GM18873 (cell line): ENCODE data around the gene MED27.

ENCODE experiments used
- ATAC-seq: cut with Tn5 transposase; IDR thresholded peaks from one replicate; pipeline ENCODE4 v1.9.1; 2021; ENCODE audit warnings: mild to moderate bottlenecking, moderate library complexity, moderate number of reproducible peaks; ENCODE audit not compliant: unreplicated experiment, low FRiP score

The MED27 gene

GRCh38 chr9:131841765-131842318, 237.8 kb downstream of the MED27 start:
- no peak for ATAC-seq

DNA sequence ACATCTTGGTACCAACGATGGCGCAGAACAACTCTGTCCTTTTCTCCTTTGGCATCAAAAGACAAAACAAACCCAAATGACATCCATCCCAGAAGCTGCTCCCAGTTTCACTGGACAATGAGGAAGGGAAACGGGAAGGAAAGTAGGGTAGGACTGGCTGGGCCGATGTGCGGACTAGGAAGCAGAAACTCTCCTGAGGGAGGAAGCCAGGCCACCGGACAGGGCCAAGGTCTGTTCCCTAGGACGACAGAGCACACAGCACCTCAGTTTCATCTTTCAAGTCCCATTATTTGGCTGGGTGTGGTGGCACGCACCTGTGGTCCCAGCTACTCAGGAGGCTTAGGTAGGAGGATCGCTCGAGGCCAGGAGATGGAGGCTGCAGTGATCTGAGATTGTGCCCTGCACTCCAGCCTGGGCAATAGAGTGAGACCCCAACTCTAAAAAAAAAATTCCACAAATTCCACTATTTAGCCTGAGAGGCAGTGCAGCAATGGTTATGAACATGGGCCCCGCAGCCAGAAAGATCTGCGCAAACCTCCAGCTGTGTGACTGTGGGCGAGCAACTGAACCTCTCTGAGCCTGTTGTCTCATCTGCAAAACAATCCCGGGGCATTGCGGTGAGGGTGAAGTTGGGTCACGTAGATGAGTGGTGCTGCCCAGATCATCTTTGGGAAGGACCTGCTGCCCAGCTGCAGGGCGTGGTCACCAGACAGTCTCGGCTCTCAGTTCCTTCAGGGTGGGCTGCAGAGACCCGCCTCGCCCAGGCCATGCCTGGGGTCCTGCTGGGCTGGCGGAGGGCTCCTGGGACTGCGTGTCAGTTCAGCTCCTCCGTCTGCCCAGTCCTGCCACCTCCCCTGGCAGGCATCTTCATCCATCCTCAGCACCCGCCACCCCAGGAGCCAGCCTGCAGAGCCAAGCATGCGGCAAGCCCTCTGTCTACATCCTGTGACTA, 238.6 kb downstream of the MED27 start:
- no peak for ATAC-seq

GRCh38 chr9:131840220-131840619, 239.4 kb downstream of the MED27 start:
- no peak for ATAC-seq

- ATAC-seq, result no peak
These were observed 240.2 kb downstream of the MED27 start for GRCh38 chr9:131839281-131840084.

GRCh38 chr9:131838530-131839280, 241.0 kb downstream of the MED27 start:
- ATAC-seq, result no peak

- no peak for ATAC-seq
These were observed 241.8 kb downstream of the MED27 start for GRCh38 chr9:131837836-131838235.

DNA sequence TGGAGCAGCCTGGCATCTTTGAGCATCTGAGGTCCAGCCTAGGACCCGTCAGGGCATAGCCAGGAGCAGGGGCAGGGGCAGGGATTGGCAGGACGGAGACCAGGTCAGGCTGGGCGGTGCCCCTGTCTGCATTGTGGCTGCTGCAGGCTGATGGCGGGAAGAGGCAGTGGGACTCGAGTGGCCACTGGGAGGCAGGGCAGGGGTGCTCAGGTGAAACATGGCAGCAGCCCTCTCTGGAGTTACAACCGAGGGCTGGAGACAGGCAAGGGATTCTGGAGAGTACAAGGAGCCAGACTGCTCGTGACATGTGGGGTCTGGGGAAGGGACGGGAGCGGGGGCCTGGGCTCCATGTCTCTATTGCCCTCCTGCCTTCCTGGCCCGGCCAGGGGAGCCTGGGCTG, 242.4 kb downstream of the MED27 start:
- no peak for ATAC-seq

DNA sequence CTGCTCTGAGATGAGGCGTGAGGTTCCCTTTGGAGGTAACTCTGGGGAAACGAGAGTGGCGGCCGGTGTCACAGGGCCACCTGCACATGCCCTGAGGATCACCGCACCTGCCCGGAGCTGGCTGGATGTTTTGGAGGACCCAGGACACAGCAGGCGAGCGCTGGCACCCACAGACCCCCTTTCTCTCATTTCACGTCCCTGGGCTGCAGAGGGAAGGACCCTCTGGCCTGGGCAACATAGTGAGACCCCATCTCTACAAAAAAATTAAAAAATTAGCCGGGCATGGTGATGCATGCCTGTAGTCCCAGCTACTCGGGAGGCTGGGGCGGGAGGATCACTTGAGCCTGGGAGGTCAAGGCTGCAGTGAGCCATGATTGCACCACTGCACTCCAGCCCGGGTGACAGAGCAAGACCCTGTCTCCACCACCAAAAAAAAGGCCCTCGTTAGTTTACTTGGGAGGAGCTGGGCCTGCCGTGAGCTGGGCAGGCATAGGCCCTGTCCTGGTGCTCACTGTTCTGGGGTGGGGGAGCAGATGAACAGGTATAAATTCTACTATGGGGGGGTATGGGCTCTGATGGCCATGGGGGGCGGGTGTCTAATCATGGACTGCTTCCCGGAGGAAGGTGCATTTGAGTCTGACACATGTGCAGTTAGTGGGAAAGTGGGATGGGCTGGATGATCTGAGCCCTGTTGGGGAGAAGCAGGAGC, 242.9 kb downstream of the MED27 start:
- no peak for ATAC-seq

DNA sequence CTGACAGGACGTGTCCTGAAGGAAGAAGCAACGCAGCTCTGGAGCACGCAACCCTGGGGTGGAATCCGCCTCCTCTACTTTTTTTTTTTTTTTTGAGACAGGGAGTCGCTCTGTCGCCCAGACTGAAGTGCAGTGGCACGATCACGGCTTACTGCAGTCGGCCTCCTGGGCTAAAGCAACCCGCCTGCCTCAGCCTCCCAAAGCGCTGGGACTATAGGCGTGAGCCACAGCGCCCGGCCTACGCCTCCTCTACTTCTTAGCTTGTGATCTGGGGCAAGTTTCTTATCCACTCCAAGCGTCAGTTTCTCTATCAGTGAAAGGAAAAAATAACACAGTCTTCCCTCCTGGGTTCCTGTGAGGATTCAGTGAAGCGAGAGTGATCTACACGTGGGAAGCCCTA, 243.6 kb downstream of the MED27 start:
- ATAC-seq, result no peak

DNA sequence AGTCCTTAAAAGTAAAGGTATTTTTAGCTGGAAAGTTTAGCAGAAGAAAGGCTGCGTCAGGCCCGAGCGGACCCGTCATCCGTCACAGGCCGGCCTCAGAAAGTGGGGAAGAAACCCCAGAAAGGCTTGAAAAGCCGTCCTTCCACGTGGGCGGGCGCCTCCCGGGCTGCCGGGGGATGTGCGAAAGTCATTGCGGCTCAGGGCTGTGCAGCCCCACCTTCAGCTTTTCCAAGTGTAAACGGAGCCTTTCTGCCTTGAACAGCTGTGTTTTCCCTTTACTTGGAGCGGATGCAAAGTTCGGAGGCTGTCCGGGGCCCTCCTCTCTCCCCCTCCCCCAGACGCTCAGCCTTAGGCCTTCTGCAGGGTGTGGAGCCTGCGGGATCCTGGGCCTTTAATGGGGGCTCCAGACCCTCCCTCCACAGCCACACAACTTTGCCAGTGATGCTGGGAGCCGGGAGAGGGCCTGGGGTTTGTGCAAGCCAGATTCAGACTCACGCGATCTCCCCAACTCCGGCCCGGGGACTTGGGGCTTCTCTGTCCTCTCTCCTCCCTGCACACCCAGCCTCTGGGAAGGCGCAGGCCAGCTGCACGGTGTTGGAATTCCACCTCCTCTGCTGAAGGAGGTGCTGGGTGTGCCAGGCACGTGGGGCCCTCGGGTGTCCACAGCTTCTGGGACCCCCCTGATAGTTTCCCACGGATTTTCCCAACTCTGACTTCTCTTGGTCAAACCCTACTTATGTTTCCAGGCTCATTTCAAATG, 244.3 kb downstream of the MED27 start:
- ATAC-seq, result no peak

DNA sequence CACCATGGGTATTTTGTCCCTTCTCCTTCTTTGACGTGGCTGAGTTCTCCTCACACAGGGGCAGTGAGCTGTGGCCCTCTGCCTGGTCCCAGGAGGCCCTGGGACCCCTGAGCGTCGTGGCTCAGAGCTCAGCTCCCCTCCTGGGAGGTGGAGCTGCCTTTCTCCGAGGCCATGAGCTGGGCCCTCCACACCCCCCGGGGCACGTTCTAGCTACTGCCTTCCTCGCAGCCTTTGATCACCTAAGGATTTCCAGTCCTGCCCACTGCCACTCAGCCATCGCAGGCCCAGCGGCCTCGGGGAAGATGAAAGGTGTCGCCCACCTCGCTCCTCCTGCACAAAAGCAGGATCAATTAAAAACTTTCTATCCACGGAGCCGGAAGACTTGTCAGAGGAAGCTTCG, 244.9 kb downstream of the MED27 start:
- ATAC-seq, result no peak

- ATAC-seq, result no peak
These were observed 245.8 kb downstream of the MED27 start for GRCh38 chr9:131833906-131834305.

DNA sequence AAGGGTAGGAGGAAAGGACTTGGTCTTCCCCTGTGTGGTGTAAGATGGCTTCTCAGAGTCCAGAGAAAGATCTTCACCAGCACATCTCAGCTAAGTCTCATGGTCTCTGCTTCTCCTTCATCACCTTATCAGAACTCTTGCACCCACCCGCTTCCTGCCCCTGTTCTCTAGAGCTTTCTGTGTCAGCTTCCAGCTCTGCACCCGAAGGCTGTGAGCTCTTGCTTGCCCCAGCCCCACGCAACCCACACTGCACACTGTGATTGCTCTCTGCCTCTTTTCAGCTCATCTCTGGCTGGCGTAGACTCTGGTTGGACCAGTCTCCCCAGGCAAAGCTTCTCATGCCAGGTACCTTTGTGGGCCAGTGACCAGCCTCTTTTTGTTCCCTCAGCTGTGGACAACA, 246.6 kb downstream of the MED27 start:
- ATAC-seq, result no peak

- ATAC-seq, result no peak
These were observed 248.1 kb downstream of the MED27 start for GRCh38 chr9:131831380-131832165.

- ATAC-seq, result no peak
These were observed 251.8 kb downstream of the MED27 start for GRCh38 chr9:131827821-131828369.

DNA sequence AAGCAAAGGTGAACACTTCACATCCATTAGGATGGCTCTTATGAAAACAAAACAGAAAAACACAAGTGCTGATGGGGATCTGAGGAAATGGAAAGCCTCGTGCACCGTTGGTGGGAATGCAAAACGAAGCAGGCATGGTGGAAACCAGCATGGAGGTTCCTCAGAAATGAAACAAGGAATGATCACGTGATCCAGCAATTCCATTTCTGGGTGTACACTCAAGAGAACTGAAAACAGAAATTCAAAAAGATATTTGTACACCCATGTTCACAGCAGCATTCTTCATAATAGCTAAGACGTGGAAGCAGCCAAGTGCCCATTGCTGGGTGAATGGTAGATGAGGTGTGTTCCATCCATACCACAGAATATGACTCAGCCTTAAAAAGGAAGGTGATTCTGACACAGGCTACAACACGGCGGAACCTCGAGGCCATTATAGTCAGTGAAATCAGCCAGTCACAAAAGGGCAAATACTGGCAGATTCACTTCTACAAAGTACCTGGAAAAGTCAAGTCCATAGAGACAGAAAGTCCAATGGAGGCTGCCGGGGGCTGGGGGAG, 252.6 kb downstream of the MED27 start:
- no peak for ATAC-seq

DNA sequence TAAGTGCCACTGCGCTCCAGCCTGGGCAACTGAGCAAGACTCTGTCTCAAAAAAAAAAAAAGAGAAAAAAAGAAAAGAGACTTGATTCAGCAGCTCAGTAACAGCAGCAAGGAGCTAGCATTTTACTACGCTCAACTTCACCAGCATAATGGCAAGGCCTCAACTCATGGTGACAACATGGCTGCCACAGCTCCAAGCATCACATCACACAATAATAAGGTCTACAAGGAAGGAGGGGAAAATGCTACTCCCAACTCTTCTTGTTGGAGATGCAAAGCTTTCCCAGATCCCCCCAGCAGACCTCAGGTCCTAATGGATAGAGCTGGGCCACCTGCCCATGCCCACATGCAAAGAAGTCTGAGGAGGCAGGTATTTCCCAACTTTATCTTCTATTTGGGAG, 253.6 kb downstream of the MED27 start:
- ATAC-seq, result no peak
